ENCODE measurements around the gene OR52E6.

OR52E6 gene

DNA sequence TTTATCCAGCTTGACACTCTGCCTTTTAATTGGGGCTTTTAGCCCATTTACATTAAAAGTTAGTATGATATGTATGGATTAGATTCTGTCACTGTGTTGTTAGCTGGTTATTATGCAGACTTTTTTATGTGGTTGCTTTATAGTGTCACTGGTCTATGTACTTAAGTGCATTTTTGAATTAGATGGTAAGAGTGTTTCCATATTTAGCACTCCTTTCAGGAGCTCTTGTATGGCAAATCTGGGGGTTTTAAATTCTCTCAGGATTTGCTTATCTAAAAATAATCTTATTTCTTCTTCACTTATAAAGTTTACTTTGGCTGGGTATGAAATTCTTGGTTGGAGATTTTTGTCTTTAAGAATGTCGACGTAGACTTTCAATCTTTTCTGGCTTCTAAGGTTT lies 4.0 kb downstream of the OR52E6 start:
- no peaks in the 10 kb centered on the region for H3K27me3 ChIP-seq (replicated peaks; ENCODE audit: insufficient read depth, low read length)
- H3K4me3 ChIP-seq (ENCODE audit: low read length) = no peak overlapping the region
- no peaks in the 10 kb centered on the region for H3K9me2 ChIP-seq (replicated peaks; ENCODE audit: insufficient read depth, low read length)
- H3K79me2 ChIP-seq (ENCODE audit: low read length) = no peaks in the 10 kb centered on the region
- H2AFZ ChIP-seq (ENCODE audit: low read length) = no peak overlapping the region
- H3K9ac ChIP-seq (ENCODE audit: low read length) = no peak overlapping the region
- no peaks in the 10 kb centered on the region for H3F3A ChIP-seq (ENCODE audit: insufficient read depth, low read length)
- no peak for DNase-seq
- no peak overlapping the region for H3K27ac ChIP-seq (ENCODE audit: low read length)
- no peaks in the 10 kb centered on the region for H4K20me1 ChIP-seq (ENCODE audit: insufficient read depth, low read length)
- H3K4me1 ChIP-seq (ENCODE audit: low read length) = no peaks in the 10 kb centered on the region
- H3K36me3 ChIP-seq (replicated peaks; ENCODE audit: insufficient read depth, low read length) = no peaks in the 10 kb centered on the region
- TF ChIP-seq EZH2phosphoT487 (IDR thresholded peaks at IDR 0.05; ENCODE audit: low read length) (no peak), EZH2 (optimal IDR thresholded peaks at IDR 0.05; ENCODE audit: low read depth, low read length) (no peak)
- TF ChIP-seq, protein P1, sequence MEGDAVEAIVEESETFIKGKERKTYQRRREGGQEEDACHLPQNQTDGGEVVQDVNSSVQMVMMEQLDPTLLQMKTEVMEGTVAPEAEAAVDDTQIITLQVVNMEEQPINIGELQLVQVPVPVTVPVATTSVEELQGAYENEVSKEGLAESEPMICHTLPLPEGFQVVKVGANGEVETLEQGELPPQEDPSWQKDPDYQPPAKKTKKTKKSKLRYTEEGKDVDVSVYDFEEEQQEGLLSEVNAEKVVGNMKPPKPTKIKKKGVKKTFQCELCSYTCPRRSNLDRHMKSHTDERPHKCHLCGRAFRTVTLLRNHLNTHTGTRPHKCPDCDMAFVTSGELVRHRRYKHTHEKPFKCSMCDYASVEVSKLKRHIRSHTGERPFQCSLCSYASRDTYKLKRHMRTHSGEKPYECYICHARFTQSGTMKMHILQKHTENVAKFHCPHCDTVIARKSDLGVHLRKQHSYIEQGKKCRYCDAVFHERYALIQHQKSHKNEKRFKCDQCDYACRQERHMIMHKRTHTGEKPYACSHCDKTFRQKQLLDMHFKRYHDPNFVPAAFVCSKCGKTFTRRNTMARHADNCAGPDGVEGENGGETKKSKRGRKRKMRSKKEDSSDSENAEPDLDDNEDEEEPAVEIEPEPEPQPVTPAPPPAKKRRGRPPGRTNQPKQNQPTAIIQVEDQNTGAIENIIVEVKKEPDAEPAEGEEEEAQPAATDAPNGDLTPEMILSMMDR (IDR thresholded peaks at IDR 0.05; ENCODE audit: low read length) = no peak
- no peak overlapping the region for H3K4me2 ChIP-seq (ENCODE audit: low read depth, low read length)
- H3K9me3 ChIP-seq (replicated peaks; ENCODE audit: insufficient read depth, low read length) = no peaks in the 10 kb centered on the region

DNA sequence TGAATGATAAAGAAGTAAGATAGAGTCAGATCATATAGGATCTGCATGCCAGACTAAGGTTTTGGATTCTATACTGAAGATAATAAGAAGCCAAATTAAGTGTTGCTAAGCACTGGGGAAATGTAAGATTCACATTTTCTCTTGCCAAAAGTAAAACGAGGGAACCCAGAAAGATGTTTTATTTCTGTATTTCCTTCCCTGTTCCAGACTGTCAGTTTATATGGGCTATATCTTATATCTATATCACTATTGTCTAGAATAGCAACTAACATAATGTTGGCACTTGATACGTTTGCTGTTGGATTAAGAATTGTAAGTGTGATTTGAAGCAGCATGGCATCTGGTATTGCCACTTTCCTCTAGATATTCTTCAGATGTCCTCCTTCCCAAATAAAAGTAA lies 8.3 kb downstream of the OR52E6 start:
- H3K9me3 ChIP-seq (replicated peaks; ENCODE audit: insufficient read depth, low read length) = no peaks in the 10 kb centered on the region
- H4K20me1 ChIP-seq (ENCODE audit: insufficient read depth, low read length) = no peaks in the 10 kb centered on the region
- H2AFZ ChIP-seq (ENCODE audit: low read length) = no peak overlapping the region
- no peak overlapping the region for H3K27ac ChIP-seq (ENCODE audit: low read length)
- H3K4me3 ChIP-seq (ENCODE audit: low read length) = no peak overlapping the region
- H3K27me3 ChIP-seq (replicated peaks; ENCODE audit: insufficient read depth, low read length) = no peaks in the 10 kb centered on the region
- H3K79me2 ChIP-seq (ENCODE audit: low read length) = no peaks in the 10 kb centered on the region
- TF ChIP-seq EZH2 (optimal IDR thresholded peaks at IDR 0.05; ENCODE audit: low read depth, low read length) = no peak
- no peak for TF ChIP-seq EZH2phosphoT487 (IDR thresholded peaks at IDR 0.05; ENCODE audit: low read length)
- TF ChIP-seq, protein P1 (IDR thresholded peaks at IDR 0.05; ENCODE audit: low read length) = no peak
- H3K4me2 ChIP-seq (ENCODE audit: low read depth, low read length) = no peak overlapping the region
- no peak overlapping the region for H3K9ac ChIP-seq (ENCODE audit: low read length)
- no peaks in the 10 kb centered on the region for H3K9me2 ChIP-seq (replicated peaks; ENCODE audit: insufficient read depth, low read length)
- no peak for DNase-seq
- H3K36me3 ChIP-seq (replicated peaks; ENCODE audit: insufficient read depth, low read length) = no peaks in the 10 kb centered on the region
- peaks cover 10% of the 10 kb centered on the region; the same call in 1 of the 2 replicates for H3K4me1 ChIP-seq (ENCODE audit: low read length)
- H3F3A ChIP-seq (ENCODE audit: insufficient read depth, low read length) = no peaks in the 10 kb centered on the region

DNA sequence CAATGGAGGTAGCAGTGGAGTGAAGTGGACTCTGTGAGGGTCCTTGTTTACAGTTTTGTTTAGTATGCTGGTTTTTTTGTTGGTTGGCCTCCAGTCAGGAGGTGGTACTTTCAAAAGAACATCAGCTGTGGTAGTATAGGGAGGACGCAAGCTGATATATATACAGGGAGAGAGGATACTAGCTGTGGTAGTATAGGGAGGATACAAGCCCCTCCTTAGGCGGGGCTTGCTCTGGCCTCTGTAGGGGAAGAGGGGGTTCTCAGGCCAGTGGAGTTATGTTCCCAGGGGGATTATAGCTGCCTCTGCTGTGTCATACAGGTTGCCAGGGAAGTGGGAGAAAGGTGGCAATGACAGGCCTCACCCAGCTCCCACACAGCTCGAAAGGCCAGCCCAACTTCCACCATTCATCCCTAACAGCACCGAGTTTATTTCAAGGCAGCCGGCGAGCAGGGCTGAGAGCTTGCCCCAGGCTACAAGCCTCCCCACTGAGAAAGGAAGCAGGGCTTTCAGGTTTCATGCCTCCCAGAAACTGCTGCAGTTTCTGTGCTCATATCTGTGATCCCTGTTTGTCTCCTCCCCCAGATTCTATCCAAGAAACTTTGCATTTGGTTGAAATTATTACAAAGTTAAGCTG lies 10.4 kb downstream of the OR52E6 start:
- H4K20me1 ChIP-seq (ENCODE audit: insufficient read depth, low read length) = no peaks in the 10 kb centered on the region
- no peaks in the 10 kb centered on the region for H3K27me3 ChIP-seq (replicated peaks; ENCODE audit: insufficient read depth, low read length)
- no peak overlapping the region for H3K4me2 ChIP-seq (ENCODE audit: low read depth, low read length)
- no peak overlapping the region for H2AFZ ChIP-seq (ENCODE audit: low read length)
- H3K27ac ChIP-seq (ENCODE audit: low read length) = no peak overlapping the region
- H3K4me1 ChIP-seq (ENCODE audit: low read length) = peaks cover 10% of the 10 kb centered on the region; the same call in 1 of the 2 replicates
- 0 out of 2 replicates have a peak, but pooled peaks cover 3% of the 10 kb centered on the region for H3K36me3 ChIP-seq (replicated peaks; ENCODE audit: insufficient read depth, low read length)
- no peaks in the 10 kb centered on the region for H3K9me3 ChIP-seq (replicated peaks; ENCODE audit: insufficient read depth, low read length)
- peak; percentile 23 for DNase-seq
- TF ChIP-seq, protein P1 (IDR thresholded peaks at IDR 0.05; ENCODE audit: low read length) = no peak
- TF ChIP-seq EZH2 (optimal IDR thresholded peaks at IDR 0.05; ENCODE audit: low read depth, low read length) (no peak), EZH2phosphoT487 (IDR thresholded peaks at IDR 0.05; ENCODE audit: low read length) (no peak)
- no peaks in the 10 kb centered on the region for H3K79me2 ChIP-seq (ENCODE audit: low read length)
- no peak overlapping the region for H3K9ac ChIP-seq (ENCODE audit: low read length)
- no peaks in the 10 kb centered on the region for H3K9me2 ChIP-seq (replicated peaks; ENCODE audit: insufficient read depth, low read length)
- H3F3A ChIP-seq (ENCODE audit: insufficient read depth, low read length) = no peaks in the 10 kb centered on the region
- no peak overlapping the region for H3K4me3 ChIP-seq (ENCODE audit: low read length)

Data from MM.1S (cell line).